SK-N-SH treated with all-trans-retinoic acid at 6 μM for 48 hours (cell line): Measurements from ENCODE around the gene ARL4C.

Experiments used
- ARNTL ChIP-seq: fragments of 450-650 bp; formaldehyde crosslinking; IDR thresholded peaks from 2 replicates; pipeline ENCODE4 v1.5.0; 2020; ENCODE audit warnings: low read depth, mild to moderate bottlenecking, moderate library complexity, borderline replicate concordance
- TOX ChIP-seq: fragments of 250-450 bp; sonication (Bioruptor Pico); IDR thresholded peaks from 2 replicates; pipeline ENCODE4 v1.8.0; 2021; ENCODE audit warnings: mild to moderate bottlenecking, moderate library complexity, borderline replicate concordance
- TSHZ2 ChIP-seq: fragments of 250-450 bp; sonication (Bioruptor Pico); IDR thresholded peaks from 2 replicates; pipeline ENCODE4 v1.5.0; 2020; ENCODE audit warnings: mild to moderate bottlenecking, moderate library complexity
- ZFP3 ChIP-seq: fragments of 250-450 bp; sonication (Bioruptor Pico); IDR thresholded peaks from 2 replicates; pipeline ENCODE4 v1.5.0; 2020; ENCODE audit warnings: mild to moderate bottlenecking, moderate library complexity
- ZFP30 ChIP-seq: fragments of 450-650 bp; formaldehyde crosslinking; IDR thresholded peaks from 2 replicates; pipeline ENCODE4 v1.5.0; 2022; ENCODE audit warnings: mild to moderate bottlenecking, moderate library complexity
- TF ChIP-seq, protein P1 (sequence below): fragments of 250-450 bp; sonication (Bioruptor Pico); IDR thresholded peaks from 2 replicates; pipeline ENCODE4 v1.8.0; 2020; ENCODE audit warnings: mild to moderate bottlenecking, moderate library complexity, borderline replicate concordance

GRCh38 chr2:234444893-234445292 is 52.0 kb downstream of the ARL4C start:
- no peak for TF ChIP-seq ZFP3 (CRISPR knock-in tag)
- TF ChIP-seq, protein P1, sequence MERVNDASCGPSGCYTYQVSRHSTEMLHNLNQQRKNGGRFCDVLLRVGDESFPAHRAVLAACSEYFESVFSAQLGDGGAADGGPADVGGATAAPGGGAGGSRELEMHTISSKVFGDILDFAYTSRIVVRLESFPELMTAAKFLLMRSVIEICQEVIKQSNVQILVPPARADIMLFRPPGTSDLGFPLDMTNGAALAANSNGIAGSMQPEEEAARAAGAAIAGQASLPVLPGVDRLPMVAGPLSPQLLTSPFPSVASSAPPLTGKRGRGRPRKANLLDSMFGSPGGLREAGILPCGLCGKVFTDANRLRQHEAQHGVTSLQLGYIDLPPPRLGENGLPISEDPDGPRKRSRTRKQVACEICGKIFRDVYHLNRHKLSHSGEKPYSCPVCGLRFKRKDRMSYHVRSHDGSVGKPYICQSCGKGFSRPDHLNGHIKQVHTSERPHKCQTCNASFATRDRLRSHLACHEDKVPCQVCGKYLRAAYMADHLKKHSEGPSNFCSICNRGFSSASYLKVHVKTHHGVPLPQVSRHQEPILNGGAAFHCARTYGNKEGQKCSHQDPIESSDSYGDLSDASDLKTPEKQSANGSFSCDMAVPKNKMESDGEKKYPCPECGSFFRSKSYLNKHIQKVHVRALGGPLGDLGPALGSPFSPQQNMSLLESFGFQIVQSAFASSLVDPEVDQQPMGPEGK (CRISPR knock-in tag) = no peak
- no peak for TF ChIP-seq ARNTL
- no peak for TF ChIP-seq TOX (CRISPR knock-in tag)
- TF ChIP-seq ZFP30 = no peak
- TF ChIP-seq TSHZ2 = no peak
